ENCODE data around the gene SLC9A2.

The SLC9A2 gene

GRCh38 chr2:102620332-102620731 lies 979 bp downstream of the SLC9A2 start:
- TF ChIP-seq, protein P1, sequence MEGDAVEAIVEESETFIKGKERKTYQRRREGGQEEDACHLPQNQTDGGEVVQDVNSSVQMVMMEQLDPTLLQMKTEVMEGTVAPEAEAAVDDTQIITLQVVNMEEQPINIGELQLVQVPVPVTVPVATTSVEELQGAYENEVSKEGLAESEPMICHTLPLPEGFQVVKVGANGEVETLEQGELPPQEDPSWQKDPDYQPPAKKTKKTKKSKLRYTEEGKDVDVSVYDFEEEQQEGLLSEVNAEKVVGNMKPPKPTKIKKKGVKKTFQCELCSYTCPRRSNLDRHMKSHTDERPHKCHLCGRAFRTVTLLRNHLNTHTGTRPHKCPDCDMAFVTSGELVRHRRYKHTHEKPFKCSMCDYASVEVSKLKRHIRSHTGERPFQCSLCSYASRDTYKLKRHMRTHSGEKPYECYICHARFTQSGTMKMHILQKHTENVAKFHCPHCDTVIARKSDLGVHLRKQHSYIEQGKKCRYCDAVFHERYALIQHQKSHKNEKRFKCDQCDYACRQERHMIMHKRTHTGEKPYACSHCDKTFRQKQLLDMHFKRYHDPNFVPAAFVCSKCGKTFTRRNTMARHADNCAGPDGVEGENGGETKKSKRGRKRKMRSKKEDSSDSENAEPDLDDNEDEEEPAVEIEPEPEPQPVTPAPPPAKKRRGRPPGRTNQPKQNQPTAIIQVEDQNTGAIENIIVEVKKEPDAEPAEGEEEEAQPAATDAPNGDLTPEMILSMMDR (conservative IDR thresholded peaks at IDR 0.05) = no peak
- no peak for TF ChIP-seq ZFX (IDR thresholded peaks at IDR 0.05)
- peak overlapping the region; percentile 92 for H3K27ac ChIP-seq

- peak overlapping the region; percentile 92 for H3K27ac ChIP-seq
- TF ChIP-seq ZFX (IDR thresholded peaks at IDR 0.05) = no peak
- TF ChIP-seq, protein P1 (conservative IDR thresholded peaks at IDR 0.05) = no peak
Observed at GRCh38 chr2:102621630-102622029, 2.3 kb downstream of the SLC9A2 start.

DNA sequence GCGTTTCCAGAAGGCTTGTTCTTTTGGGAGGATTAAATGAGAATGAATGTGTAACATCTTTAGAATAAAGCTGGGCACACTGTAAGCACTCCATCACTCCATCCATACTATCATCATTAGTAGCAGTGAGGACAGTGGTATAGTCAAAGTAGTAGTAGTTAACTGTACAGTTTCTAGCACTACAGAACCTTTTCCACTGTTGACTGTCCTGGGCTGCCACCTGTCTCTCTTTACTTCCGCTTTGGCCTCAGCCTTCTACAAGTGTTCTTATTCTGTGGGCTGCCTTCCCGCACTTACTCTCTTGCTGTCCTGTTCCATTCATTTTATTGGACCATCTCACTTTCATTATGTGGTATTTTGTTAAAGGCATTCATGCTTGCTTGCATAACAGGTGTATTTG lies 3.3 kb downstream of the SLC9A2 start:
- peak overlapping the region; percentile 92; the same call in 1 of the 2 replicates for H3K27ac ChIP-seq
- TF ChIP-seq ZFX (IDR thresholded peaks at IDR 0.05) = no peak
- TF ChIP-seq, protein P1 (conservative IDR thresholded peaks at IDR 0.05) = no peak

- H3K27ac ChIP-seq = no peak overlapping the region
- TF ChIP-seq ZFX (IDR thresholded peaks at IDR 0.05) = no peak
- TF ChIP-seq, protein P1 (conservative IDR thresholded peaks at IDR 0.05) = no peak
Observed at GRCh38 chr2:102630458-102630857, 11.1 kb downstream of the SLC9A2 start.

DNA sequence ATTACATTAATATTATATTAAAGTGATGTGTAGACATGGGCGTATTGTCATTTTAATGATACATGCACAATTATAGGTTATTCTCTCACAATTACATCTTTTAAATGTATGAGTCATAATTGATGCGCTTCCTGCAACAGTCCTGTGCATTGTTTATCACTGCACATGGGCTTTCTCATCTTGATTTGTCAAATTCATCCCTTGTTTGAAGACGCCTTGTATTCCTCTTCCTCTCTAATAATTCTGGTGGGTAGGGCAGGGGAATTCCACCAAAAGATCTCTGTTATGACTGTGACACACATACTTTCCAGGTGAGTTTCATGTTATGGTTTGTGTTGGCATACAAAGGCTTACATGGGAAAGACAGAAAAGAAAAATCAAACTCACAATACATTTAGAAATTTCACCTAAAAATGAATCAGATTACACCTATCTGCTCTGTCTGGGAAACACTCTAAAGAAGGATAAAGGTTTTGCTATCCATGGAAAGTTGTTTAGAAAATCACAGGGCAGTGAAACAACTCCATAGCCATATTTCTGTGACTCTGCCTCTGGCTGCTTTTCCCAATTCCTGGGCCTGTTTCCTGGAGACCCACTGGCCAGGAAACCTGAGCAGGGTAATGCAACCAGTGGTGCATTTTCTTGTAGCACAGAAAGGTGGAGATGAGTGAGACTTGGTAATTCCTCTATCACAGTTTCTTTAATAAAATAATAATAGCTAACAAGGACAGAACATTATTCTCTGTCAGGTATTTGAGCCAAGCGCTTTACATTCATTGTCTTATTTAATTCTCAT lies 13.2 kb downstream of the SLC9A2 start:
- H3K27ac ChIP-seq = no peak overlapping the region
- TF ChIP-seq ZFX (IDR thresholded peaks at IDR 0.05) = no peak
- TF ChIP-seq, protein P1 (conservative IDR thresholded peaks at IDR 0.05) = no peak

GRCh38 chr2:102634831-102635241 lies 15.5 kb downstream of the SLC9A2 start:
- H3K27ac ChIP-seq = no peak overlapping the region
- TF ChIP-seq, protein P1 (conservative IDR thresholded peaks at IDR 0.05) = no peak
- no peak for TF ChIP-seq ZFX (IDR thresholded peaks at IDR 0.05)

DNA sequence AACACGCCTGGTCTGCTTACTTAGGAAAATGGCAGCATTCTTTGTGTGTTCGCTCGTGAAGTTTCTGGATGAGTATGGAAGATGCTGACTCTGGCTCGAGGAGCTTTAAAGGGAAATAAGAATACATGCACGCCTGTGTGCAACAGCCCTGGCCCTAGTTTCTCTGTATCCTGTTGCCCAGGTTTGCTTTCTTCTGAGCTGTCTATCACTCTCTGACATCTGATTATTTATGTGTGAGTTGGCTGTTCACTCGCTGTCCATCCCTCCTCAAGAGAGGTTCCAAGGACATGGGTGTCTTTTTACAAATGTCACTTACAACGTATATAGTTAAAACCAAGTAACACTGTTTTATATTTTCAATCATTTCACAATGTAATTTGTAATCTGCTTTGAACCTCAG lies 16.0 kb downstream of the SLC9A2 start:
- H3K27ac ChIP-seq = no peak overlapping the region

More for the DNA sequence above, 16.0 kb downstream of the SLC9A2 start:
- TF ChIP-seq, protein P1 (conservative IDR thresholded peaks at IDR 0.05) = no peak
- TF ChIP-seq ZFX (IDR thresholded peaks at IDR 0.05) = no peak
